ENCODE data around the gene TPO. TPM values are rescaled to one million over a fixed set of nuclear protein-coding genes. Genes with fewer than 3 reads are reported as not detected.

Gene TPO
- polyA plus RNA-seq, 1 donor from 2014 or later: not detected

DNA sequence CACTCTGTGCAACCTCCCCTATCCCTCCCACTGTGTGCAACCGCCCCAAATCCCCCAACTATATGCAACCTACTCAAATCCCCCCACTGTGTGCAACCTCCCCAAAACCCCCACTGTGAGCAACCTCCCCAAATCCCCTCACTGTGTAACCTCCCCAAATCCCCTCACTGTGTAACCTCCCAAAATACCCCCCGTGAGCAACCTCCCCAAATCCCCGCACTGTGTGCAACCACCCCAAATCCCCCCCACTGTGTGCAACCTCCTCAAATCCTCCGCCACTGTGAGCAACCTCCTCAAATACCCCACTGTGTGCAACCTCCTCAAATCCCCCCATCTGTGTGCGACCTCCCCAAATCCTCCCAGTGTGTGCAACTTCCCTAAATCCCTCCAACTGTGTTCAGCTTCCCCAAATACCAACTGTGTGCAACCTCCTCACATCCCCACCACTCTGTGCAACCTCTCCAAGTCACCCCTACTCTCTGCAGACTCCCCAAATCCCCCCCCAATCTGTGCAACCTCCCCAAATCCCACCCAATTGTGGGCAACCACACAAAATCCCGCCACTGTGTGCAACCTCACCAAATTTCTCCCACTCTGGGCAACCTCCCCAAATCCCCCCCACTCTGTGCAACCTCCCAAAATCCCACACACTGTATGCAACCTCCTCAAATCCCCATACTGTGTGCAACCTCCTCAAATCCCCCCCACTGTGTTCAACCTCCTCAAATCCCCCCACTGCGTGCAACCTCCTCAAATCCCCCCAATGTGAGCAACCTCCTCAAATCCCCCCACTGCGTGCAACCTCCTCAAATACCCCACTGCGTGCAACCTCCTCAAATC, 114.1 kb downstream of the TPO start:
- H3K9me3 ChIP-seq (ENCODE audit: low read length): no peaks in the 10 kb centered on the region
- H3F3A ChIP-seq (ENCODE audit: insufficient read depth, low read length, poor library complexity, severe bottlenecking): no peaks in the 10 kb centered on the region
- H3K27ac ChIP-seq (ENCODE audit: low read length): no peak overlapping the region
- H3K9ac ChIP-seq (ENCODE audit: low read length): no peak overlapping the region
- no peak overlapping the region for H3K4me2 ChIP-seq (ENCODE audit: low read length)
- TF ChIP-seq TAF1 (IDR thresholded peaks at IDR 0.05; ENCODE audit: low read depth) (no peak), POLR2AphosphoS5 (IDR thresholded peaks at IDR 0.05) (no peak), MXI1 (conservative IDR thresholded peaks at IDR 0.05; ENCODE audit: poor library complexity, severe bottlenecking) (no peak), SMC3 (conservative IDR thresholded peaks at IDR 0.05; ENCODE audit: poor library complexity) (no peak), EZH2 (IDR thresholded peaks at IDR 0.05; ENCODE audit: borderline replicate concordance, insufficient read depth, low read length, poor library complexity, severe bottlenecking) (no peak)
- TF ChIP-seq, protein P1, sequence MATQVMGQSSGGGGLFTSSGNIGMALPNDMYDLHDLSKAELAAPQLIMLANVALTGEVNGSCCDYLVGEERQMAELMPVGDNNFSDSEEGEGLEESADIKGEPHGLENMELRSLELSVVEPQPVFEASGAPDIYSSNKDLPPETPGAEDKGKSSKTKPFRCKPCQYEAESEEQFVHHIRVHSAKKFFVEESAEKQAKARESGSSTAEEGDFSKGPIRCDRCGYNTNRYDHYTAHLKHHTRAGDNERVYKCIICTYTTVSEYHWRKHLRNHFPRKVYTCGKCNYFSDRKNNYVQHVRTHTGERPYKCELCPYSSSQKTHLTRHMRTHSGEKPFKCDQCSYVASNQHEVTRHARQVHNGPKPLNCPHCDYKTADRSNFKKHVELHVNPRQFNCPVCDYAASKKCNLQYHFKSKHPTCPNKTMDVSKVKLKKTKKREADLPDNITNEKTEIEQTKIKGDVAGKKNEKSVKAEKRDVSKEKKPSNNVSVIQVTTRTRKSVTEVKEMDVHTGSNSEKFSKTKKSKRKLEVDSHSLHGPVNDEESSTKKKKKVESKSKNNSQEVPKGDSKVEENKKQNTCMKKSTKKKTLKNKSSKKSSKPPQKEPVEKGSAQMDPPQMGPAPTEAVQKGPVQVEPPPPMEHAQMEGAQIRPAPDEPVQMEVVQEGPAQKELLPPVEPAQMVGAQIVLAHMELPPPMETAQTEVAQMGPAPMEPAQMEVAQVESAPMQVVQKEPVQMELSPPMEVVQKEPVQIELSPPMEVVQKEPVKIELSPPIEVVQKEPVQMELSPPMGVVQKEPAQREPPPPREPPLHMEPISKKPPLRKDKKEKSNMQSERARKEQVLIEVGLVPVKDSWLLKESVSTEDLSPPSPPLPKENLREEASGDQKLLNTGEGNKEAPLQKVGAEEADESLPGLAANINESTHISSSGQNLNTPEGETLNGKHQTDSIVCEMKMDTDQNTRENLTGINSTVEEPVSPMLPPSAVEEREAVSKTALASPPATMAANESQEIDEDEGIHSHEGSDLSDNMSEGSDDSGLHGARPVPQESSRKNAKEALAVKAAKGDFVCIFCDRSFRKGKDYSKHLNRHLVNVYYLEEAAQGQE (IDR thresholded peaks at IDR 0.05; ENCODE audit: borderline replicate concordance): no peak
- H3K27me3 ChIP-seq (ENCODE audit: insufficient read depth, low read depth, low read length): no peaks in the 10 kb centered on the region
- no peaks in the 10 kb centered on the region for H4K20me1 ChIP-seq (ENCODE audit: insufficient read depth)
- H3K79me2 ChIP-seq (replicated peaks; ENCODE audit: insufficient read depth, low read length): no peaks in the 10 kb centered on the region
- no peaks in the 10 kb centered on the region for H3K36me3 ChIP-seq (ENCODE audit: insufficient read depth, low read length)
- H3K9me2 ChIP-seq (ENCODE audit: insufficient read depth, low read length): no peaks in the 10 kb centered on the region
- no peak overlapping the region for H2AFZ ChIP-seq (ENCODE audit: low read depth, low read length)
- no peak overlapping the region for H3K4me3 ChIP-seq (ENCODE audit: low read length)

DNA sequence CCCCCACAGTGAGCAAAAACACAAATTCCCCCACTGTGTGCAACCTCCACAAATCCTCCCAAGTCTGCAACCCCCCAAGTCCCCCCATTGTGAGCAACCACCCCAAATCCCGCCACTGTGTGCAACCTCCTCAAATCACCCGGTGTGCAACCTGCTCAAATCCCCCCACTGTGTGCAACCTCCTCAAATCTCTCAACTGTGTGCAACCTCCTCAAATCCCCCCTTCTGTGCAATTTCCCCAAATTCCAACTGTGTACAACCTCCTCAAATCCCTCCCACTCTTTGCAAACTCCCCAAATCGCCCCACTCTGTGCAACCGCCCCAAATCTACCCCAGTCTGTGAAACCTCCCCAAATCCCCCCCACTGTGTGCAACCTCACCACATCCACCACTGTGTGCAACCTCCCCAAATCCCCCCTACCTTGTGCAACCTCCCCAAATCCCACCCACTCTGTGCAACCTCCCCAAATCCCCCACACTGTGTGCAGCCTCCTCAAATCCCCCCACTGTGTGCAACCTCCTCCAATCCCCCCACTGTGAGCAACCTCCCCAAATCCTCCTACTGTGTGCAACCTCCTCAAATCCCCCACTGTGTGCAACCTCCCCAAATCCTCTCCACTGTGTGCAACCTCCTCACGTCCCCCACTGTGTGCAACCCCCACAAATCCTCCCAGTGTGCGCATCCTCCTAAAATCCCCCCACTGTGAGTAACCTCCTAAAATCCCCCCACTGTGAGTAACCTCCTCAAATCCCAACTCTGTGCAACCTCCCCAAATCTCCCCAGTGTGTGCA, 115.2 kb downstream of the TPO start:
- no peaks in the 10 kb centered on the region for H3F3A ChIP-seq (ENCODE audit: insufficient read depth, low read length, poor library complexity, severe bottlenecking)
- no peaks in the 10 kb centered on the region for H4K20me1 ChIP-seq (ENCODE audit: insufficient read depth)
- H2AFZ ChIP-seq (ENCODE audit: low read depth, low read length): no peak overlapping the region
- no peak overlapping the region for H3K4me3 ChIP-seq (ENCODE audit: low read length)
- H3K27me3 ChIP-seq (ENCODE audit: insufficient read depth, low read depth, low read length): no peaks in the 10 kb centered on the region
- H3K27ac ChIP-seq (ENCODE audit: low read length): no peak overlapping the region
- no peaks in the 10 kb centered on the region for H3K79me2 ChIP-seq (replicated peaks; ENCODE audit: insufficient read depth, low read length)
- no peak overlapping the region for H3K4me2 ChIP-seq (ENCODE audit: low read length)
- TF ChIP-seq RAD21 (conservative IDR thresholded peaks at IDR 0.05) (no peak), EP300 (conservative IDR thresholded peaks at IDR 0.05; ENCODE audit: poor library complexity, severe bottlenecking) (no peak), EZH2 (IDR thresholded peaks at IDR 0.05; ENCODE audit: borderline replicate concordance, insufficient read depth, low read length, poor library complexity, severe bottlenecking) (no peak), MXI1 (conservative IDR thresholded peaks at IDR 0.05; ENCODE audit: poor library complexity, severe bottlenecking) (no peak), TAF1 (IDR thresholded peaks at IDR 0.05; ENCODE audit: low read depth) (no peak), POLR2AphosphoS5 (IDR thresholded peaks at IDR 0.05) (no peak), SMC3 (conservative IDR thresholded peaks at IDR 0.05; ENCODE audit: poor library complexity) (no peak)
- TF ChIP-seq, protein P1 (IDR thresholded peaks at IDR 0.05; ENCODE audit: borderline replicate concordance): no peak
- TF ChIP-seq, protein P2, sequence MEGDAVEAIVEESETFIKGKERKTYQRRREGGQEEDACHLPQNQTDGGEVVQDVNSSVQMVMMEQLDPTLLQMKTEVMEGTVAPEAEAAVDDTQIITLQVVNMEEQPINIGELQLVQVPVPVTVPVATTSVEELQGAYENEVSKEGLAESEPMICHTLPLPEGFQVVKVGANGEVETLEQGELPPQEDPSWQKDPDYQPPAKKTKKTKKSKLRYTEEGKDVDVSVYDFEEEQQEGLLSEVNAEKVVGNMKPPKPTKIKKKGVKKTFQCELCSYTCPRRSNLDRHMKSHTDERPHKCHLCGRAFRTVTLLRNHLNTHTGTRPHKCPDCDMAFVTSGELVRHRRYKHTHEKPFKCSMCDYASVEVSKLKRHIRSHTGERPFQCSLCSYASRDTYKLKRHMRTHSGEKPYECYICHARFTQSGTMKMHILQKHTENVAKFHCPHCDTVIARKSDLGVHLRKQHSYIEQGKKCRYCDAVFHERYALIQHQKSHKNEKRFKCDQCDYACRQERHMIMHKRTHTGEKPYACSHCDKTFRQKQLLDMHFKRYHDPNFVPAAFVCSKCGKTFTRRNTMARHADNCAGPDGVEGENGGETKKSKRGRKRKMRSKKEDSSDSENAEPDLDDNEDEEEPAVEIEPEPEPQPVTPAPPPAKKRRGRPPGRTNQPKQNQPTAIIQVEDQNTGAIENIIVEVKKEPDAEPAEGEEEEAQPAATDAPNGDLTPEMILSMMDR (IDR thresholded peaks at IDR 0.05; ENCODE audit: poor library complexity, severe bottlenecking): no peak
- no peaks in the 10 kb centered on the region for H3K36me3 ChIP-seq (ENCODE audit: insufficient read depth, low read length)
- H3K9ac ChIP-seq (ENCODE audit: low read length): no peak overlapping the region
- H3K9me2 ChIP-seq (ENCODE audit: insufficient read depth, low read length): no peaks in the 10 kb centered on the region
- H3K9me3 ChIP-seq (ENCODE audit: low read length): no peaks in the 10 kb centered on the region
